GM18873 (cell line): ENCODE measurements around the gene CXCR6.

Experiments used
- ATAC-seq: cut with Tn5 transposase; IDR thresholded peaks from one replicate; pipeline ENCODE4 v1.9.1; 2021; ENCODE audit warnings: mild to moderate bottlenecking, moderate library complexity, moderate number of reproducible peaks; ENCODE audit not compliant: unreplicated experiment, low FRiP score

The CXCR6 gene

DNA sequence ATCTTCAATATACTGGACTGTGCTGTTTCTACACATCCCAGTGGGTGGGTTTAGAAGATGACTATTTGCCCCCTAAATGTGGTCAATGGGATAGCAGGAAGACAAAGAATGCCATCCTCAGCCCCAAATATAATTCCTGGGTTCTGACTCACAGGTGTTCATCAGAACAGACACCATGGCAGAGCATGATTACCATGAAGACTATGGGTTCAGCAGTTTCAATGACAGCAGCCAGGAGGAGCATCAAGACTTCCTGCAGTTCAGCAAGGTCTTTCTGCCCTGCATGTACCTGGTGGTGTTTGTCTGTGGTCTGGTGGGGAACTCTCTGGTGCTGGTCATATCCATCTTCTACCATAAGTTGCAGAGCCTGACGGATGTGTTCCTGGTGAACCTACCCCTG, 3.0 kb downstream of the CXCR6 start:
- no peak for ATAC-seq

- no peak for ATAC-seq
Measured at GRCh38 chr3:45946875-45947274, 3.6 kb downstream of the CXCR6 start.

DNA sequence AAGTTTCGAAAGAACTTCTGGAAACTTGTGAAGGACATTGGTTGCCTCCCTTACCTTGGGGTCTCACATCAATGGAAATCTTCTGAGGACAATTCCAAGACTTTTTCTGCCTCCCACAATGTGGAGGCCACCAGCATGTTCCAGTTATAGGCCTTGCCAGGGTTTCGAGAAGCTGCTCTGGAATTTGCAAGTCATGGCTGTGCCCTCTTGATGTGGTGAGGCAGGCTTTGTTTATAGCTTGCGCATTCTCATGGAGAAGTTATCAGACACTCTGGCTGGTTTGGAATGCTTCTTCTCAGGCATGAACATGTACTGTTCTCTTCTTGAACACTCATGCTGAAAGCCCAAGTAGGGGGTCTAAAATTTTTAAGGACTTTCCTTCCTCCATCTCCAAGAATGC, 4.1 kb downstream of the CXCR6 start:
- ATAC-seq, result no peak

GRCh38 chr3:45948311-45948781, 5.1 kb downstream of the CXCR6 start:
- no peak for ATAC-seq

DNA sequence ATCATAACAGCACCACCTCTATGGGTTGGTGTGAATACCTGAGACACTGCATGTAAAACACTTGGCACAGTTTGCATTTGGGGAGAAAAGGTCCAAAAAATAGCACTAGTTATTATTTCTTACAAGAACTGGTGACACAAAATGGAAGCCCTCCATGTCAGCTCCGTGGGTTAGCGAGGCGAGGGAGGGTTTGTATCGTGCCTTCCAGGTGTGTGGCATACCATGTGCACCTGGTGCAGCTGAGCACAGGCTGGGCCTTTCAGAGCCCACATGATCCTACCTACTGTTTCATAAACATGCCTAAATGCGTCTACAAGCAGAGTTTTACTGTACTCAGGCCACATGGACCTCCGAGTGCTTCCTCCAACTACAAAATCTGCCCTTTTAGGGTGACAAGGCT, 5.6 kb downstream of the CXCR6 start:
- ATAC-seq, result no peak

DNA sequence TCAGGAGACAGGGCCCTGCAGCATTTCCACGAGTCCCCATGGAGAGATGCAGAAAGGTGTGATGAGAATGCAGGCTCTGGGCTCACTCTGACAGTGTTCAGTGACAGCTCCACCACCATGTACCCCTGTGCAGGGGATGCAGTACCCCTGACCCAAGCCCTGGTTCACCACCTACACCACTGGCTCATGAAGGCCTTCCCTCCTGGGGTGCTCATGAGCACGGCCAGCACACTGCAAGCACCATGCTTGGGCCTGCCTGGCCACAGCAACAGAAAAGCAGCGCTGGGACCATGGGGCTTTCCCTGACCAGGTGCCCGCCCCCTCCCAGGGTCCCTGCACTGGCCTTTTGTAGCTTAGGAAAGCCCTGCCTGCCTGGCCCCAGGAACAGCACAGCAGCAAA, 6.2 kb downstream of the CXCR6 start:
- ATAC-seq, result no peak

- no peak for ATAC-seq
Measured at GRCh38 chr3:45950131-45950530, 6.9 kb downstream of the CXCR6 start.

- no peak for ATAC-seq
Measured at GRCh38 chr3:45950686-45951600, 7.7 kb downstream of the CXCR6 start.

DNA sequence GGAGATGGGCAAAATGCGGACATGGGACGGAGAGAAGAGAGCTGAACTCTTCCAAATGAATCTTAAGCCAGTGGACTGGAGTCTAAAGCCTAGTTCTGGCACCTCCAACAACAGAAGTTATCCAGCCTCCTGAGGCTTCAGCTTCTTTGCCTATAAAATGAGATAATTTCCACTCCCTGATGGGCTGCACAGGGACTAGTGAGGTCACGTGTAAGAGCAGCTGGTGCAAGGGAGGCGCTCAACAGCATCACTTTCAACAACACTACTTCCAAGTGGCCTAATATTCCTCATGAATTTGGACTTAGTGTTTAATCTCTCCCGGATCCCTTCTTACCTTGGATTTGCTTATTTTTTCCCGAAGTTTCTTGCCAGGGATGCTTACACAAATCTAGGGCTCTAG, 8.7 kb downstream of the CXCR6 start:
- ATAC-seq, result no peak

DNA sequence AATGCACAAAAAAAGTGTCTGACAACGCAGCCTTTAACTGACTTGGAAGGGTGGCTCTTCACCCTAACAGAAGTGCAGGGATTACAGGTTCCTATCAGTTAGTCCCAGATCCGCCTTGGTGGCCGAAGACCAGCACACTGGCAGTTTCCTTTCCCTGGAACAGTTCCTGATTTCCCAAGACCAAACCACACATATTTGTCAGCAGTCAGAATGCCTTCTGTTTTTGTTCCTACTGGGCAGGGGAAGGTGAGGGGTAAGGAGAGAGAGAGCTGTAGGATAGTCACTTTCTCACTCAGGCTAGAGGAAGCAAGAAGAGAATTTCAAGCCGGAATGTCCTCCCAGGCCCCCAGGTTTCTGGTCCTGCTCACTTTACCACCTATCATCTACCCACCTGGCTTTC, 9.2 kb downstream of the CXCR6 start:
- ATAC-seq, result no peak

DNA sequence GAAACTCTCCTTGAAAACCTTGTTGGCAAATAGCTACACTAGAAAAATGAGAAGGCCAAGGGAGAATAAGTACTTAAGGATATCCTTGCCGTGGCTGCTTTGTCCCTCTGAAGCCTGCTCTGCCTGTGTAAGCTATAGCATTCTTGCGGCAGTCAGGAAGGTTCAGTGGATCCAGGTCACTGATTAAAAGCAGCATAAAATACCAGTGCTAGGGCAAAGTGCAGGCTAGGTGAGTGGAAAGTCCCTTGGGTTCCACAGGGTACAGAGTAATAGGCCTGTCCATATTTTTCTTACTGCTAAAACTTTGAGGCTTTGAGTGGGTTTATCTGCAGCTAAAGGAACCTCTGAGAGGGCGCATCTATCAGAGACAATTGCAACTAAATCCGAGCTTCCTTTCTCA, 10.3 kb downstream of the CXCR6 start:
- ATAC-seq, result no peak

GRCh38 chr3:45954306-45954705, 11.0 kb downstream of the CXCR6 start:
- no peak for ATAC-seq

GRCh38 chr3:45955017-45955647, 11.9 kb downstream of the CXCR6 start:
- no peak for ATAC-seq

DNA sequence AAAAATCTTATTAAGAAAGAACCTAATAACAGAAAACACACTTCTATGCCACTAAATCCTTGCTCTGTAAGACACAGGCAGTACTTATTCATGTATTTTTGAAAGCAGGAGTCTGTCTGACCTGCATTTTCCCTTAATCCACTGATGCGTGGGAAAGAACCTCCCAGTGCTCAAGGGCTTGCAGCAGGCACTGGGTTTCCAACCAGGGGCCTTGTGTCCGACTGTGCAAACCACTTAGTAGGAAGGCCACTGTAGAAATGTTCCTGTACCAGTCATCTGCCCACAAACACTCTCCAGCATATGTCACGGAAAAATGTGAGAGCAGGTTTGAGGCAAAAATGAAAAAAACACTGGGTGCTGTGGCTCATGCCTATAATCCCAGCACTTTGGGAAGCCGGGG, 12.4 kb downstream of the CXCR6 start:
- no peak for ATAC-seq

DNA sequence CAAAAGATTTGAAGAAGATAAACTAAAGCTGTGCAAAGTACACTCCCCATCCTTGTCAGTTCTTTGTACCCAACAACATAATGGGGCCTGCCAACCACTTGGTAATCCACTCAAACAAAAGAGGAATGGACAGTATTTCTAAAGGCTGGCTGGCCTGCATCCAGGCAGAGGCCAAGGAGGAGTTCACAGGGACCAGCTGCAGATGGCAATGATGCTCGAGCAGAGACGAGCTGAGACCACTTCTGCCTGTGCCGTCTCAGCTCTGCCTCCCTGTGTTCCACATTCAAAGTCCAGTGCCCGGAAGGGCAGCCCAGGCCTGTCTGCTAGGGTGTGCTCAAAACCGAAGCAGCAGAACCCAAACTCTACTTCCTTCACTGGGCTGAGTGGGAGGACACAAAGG, 14.3 kb downstream of the CXCR6 start:
- no peak for ATAC-seq

GRCh38 chr3:45958321-45958791, 15.1 kb downstream of the CXCR6 start:
- no peak for ATAC-seq

- ATAC-seq, result no peak
Measured at GRCh38 chr3:45959201-45959600, 15.9 kb downstream of the CXCR6 start.

GRCh38 chr3:45960289-45960688, 17.0 kb downstream of the CXCR6 start:
- no peak for ATAC-seq

GRCh38 chr3:45962033-45962432, 18.8 kb downstream of the CXCR6 start:
- ATAC-seq, result no peak

GRCh38 chr3:45964139-45964538, 20.9 kb downstream of the CXCR6 start:
- ATAC-seq, result no peak

- ATAC-seq, result no peak
Measured at GRCh38 chr3:45965253-45965652, 22.0 kb downstream of the CXCR6 start.

DNA sequence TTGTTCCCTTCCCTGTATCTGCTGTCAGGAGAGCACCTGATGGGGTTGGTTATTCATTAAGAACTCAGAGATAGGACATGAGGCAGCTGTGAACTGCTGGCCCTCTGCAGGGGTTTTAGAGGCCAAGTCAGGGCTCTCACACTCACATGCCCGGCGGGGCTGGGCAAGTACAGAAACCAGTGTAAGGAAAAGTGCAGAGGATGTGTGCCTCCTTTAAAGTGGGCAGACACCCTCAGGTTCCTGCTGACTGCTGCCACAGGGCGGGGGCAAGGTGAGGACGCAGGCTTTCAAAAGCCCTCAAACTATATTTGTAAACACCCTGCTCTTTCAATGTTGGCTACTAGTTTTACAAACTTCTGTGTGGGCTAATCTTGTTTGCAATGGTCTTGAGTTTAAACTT, 22.4 kb downstream of the CXCR6 start:
- no peak for ATAC-seq
